Right forelimb (tissue), 1 donor: ENCODE data around the gene NUCB2.
A peak's percentile ranks its signal among the peaks of the same experiment; 100 is the strongest.
"Not testable (repeated sequence)": the region's sequence is repeated elsewhere in the genome, so short reads cannot be mapped to it uniquely, and the experiment has no call there.

Experiments
- DNase-seq: peaks from one replicate; pipeline ENCODE4 v3.0.0-alpha.2; 2018

NUCB2 gene

GRCh38 chr11:17276236-17277023 is at the start of gene NUCB2:
Gene NUCB2, plus strand, starts transcription at chr11:17276739. Its CDS starts 18,585 bp downstream, at chr11:17295324.
- DNase-seq = peak; percentile 98

- DNase-seq = not testable (repeated sequence)
Observed at GRCh38 chr11:17228186-17228925, 48.2 kb upstream of the NUCB2 start.

GRCh38 chr11:17229481-17230152 is 46.9 kb upstream of the NUCB2 start:
- DNase-seq = no peak

GRCh38 chr11:17230867-17231851 is 45.4 kb upstream of the NUCB2 start:
- DNase-seq = no peak

- no peak for DNase-seq
Observed at GRCh38 chr11:17233101-17233500, 43.4 kb upstream of the NUCB2 start.

- DNase-seq = no peak
Observed at GRCh38 chr11:17238377-17238776, 38.2 kb upstream of the NUCB2 start.

GRCh38 chr11:17239927-17240326 is 36.6 kb upstream of the NUCB2 start:
- DNase-seq = not testable (repeated sequence)

GRCh38 chr11:17240780-17241179 is 35.8 kb upstream of the NUCB2 start:
- no peak for DNase-seq

GRCh38 chr11:17242954-17243353 is 33.6 kb upstream of the NUCB2 start:
- DNase-seq = not testable (repeated sequence)

GRCh38 chr11:17244046-17244445 is 32.5 kb upstream of the NUCB2 start:
- DNase-seq = no peak

- no peak for DNase-seq
Observed at GRCh38 chr11:17250561-17251350, 25.8 kb upstream of the NUCB2 start.

GRCh38 chr11:17252704-17253103 is 23.8 kb upstream of the NUCB2 start:
- DNase-seq = no peak

- no peak for DNase-seq
Observed at GRCh38 chr11:17256512-17256911, 20.0 kb upstream of the NUCB2 start.

- DNase-seq = no peak
Observed at GRCh38 chr11:17257196-17257595, 19.3 kb upstream of the NUCB2 start.

GRCh38 chr11:17258670-17259069 is 17.9 kb upstream of the NUCB2 start:
- no peak for DNase-seq

- no peak for DNase-seq
Observed at GRCh38 chr11:17259519-17259918, 17.0 kb upstream of the NUCB2 start.

GRCh38 chr11:17260020-17260419 is 16.5 kb upstream of the NUCB2 start:
- no peak for DNase-seq

- no peak for DNase-seq
Observed at GRCh38 chr11:17263769-17264168, 12.8 kb upstream of the NUCB2 start.

- no peak for DNase-seq
Observed at GRCh38 chr11:17266781-17267180, 9.8 kb upstream of the NUCB2 start.

GRCh38 chr11:17267576-17267975 is 9.0 kb upstream of the NUCB2 start:
- DNase-seq = no peak

- DNase-seq = not testable (repeated sequence)
Observed at GRCh38 chr11:17268500-17268899, 8.0 kb upstream of the NUCB2 start.
